GM10266 (cell line): ENCODE results near the gene RNU11.

Source experiments
- DNase-seq: peaks from one replicate; pipeline ENCODE4 v3.0.0; 2012; ENCODE audit errors: extremely low spot score
- TF ChIP-seq, protein P1 (sequence below): IDR thresholded peaks from 2 replicates; pipeline ENCODE4 v1.5.1; 2012; ENCODE audit warnings: mild to moderate bottlenecking, low read depth; ENCODE audit not compliant: control insufficient read depth, insufficient read depth; ENCODE audit errors: missing control alignments

Gene RNU11

DNA sequence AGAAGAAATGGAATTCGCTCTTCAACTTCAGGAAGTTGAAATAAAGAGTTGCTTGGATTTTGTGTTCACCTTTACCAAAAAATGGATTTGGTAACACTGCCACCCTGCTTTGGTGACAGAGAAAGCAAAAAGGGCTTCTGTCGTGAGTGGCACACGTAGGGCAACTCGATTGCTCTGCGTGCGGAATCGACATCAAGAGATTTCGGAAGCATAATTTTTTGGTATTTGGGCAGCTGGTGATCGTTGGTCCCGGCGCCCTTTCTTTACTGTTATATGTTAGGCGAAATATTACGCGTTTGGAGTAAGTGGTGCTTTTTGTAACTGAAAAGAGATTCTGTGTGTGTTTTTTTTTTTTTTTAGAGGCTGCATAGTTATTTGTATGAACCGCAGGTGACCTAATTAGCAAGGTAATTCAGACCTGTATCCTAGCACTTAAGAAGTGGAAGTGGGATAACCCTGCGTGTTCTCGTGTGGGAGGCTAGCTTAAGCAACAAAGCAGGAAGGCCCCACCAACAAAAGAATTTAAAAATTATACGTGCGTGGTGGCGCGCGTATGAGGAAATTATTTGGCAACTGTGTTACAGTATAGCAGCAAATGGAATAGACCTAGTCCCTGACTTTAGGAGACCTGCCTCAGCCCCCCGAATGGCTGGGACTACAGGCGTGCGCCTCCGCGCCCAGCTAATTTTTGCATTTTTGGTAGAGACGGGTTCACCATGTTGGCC lies at the start of gene RNU11:
Gene RNU11 (plus strand): TSS at position 127 of the 725 bp plus-strand sequence.
- TF ChIP-seq, protein P1, sequence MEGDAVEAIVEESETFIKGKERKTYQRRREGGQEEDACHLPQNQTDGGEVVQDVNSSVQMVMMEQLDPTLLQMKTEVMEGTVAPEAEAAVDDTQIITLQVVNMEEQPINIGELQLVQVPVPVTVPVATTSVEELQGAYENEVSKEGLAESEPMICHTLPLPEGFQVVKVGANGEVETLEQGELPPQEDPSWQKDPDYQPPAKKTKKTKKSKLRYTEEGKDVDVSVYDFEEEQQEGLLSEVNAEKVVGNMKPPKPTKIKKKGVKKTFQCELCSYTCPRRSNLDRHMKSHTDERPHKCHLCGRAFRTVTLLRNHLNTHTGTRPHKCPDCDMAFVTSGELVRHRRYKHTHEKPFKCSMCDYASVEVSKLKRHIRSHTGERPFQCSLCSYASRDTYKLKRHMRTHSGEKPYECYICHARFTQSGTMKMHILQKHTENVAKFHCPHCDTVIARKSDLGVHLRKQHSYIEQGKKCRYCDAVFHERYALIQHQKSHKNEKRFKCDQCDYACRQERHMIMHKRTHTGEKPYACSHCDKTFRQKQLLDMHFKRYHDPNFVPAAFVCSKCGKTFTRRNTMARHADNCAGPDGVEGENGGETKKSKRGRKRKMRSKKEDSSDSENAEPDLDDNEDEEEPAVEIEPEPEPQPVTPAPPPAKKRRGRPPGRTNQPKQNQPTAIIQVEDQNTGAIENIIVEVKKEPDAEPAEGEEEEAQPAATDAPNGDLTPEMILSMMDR: no peak

DNA sequence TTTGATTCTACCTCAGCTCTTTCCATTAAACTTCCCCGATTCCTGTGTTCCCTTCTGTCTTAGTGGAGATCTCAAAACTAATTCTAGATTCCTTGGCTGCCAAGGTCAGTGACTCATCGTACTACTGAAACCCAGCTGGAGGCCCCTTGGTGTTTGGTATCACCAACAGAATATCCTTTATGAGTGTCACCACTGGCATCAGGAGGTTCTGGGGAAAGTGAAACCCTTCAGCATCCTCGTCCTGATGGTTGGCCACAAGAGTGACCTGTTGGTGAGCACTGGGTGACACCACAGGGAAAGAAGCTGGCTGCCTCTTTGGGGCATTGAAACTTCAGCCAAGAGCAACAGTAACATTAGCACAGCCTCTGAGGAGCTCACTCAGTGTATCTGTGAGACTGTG lies 46.7 kb upstream of the RNU11 start:
- DNase-seq: no peak
- TF ChIP-seq, protein P1: no peak

More for the DNA sequence above, at the start of gene RNU11:
- DNase-seq: peak; percentile 73

DNA sequence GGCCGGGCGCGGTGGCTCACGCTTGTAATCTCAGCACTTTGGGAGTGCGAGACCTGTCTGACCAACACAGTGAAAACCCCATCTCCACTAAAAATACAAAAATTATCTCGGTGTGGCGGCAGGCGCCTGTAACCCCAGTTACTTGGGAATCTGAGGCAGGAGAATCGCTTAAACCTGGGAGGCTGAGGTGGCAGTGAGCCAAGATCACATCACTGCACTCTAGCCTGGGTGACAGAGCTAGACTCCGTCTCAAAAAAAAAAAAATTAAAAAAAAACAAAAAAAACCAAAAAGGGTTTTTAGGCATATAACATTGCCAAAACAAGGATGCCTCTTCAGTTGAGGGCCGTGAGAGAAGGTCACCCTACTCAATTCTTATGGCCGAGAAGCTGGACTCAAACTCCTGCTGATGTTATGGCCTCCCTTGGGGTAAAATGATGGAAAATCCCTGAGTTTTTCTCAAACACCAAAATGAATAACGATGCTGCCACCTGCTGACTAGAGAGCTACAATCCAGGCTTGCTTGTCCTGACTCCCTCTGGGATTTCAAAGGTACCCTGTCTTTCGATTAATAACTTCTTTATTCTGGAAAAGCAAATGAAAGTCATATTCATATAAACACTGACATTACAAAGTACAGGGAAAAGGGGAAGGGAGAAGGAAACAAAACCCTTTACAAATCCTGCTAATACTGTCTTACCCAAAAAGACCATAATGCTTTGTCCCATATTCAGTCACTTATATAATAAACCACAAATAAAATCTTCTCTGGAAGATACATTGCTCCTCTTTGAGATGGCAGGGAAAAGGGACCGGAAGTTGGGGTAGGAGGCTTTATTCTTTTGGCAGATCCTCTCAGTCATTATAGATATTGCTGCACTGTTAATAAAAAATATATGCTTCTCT lies 45.6 kb upstream of the RNU11 start:
- TF ChIP-seq, protein P1: peak; percentile 75
- DNase-seq: peak; percentile 64

DNA sequence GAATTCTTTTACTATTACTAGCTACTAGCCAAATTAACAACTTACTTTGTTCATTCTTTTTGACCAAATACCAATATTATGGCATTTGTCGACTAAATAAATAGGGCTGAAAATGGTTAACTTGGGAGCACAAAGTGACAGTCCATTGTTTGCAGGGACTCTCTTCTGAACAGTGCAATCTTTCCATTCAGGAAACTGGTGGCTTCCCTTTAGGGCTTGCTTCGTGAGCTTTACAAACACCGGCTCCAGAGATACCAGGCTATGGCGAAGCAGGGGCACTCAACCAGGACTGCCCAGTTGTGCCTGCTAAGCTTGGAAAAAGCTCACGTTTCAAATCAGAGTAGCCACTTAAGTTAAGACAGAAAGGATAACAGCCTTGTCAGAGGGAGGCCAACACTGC lies 44.0 kb upstream of the RNU11 start:
- no peak for DNase-seq
- TF ChIP-seq, protein P1: no peak

DNA sequence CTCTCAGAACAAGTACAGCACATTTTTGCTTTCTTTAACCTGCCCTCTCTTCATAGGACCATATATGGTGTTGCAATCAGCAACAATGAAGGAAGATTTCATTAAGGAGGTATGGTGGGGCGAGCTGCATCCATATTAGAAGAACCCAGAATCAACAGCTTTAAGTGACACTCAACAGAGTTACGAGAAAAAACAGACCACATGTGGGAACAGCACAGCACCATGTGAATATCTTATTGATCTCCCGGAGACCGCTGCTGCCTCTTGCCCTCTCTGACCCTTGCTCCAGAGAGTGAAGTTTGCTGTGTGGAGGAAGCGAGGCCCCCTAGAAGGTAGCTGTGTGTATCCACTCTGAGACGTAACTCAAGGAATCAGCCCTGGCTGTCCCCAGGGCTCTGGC lies 43.4 kb upstream of the RNU11 start:
- TF ChIP-seq, protein P1: no peak
- DNase-seq: no peak

DNA sequence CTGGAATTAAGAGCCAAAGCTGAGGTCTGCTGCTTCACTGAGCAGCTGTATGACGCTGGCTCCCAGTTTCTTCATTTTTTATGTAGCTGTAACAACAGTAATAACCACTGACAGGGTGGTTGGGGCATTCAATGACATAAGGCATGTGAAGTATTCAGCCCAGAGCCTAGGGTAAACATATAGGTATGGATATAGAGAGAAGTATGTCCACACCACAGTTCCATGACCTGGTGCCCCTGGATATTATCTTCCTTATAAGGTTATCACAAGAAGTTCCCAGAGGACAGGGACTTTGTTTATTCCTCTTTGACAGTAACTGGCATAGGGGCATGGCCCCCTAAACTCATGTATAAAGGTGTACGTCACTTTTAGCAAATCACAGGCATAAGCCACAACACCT lies 41.6 kb upstream of the RNU11 start:
- DNase-seq: no peak
- TF ChIP-seq, protein P1: no peak

DNA sequence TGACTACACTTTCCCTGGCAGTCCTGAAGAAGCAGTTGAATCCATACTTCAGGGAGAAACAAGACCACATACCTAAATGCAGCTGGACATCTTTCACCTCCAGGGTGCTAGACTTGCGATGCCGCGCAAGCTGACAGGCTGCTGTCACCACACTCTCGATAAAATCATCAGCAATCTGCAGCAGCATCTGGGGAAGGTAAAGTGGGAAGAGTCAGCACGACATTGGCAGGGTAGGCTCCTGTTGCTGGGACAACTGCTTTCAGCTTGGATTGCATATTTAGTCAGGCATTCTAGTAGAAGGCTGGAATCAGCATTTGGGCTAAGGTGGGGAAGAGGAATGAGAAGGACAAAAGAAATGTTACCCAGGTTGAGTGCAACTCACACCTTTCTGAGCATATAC lies 35.2 kb upstream of the RNU11 start:
- no peak for DNase-seq
- TF ChIP-seq, protein P1: no peak
